ENCODE data around the gene SYK.
"Not testable (repeated sequence)": the region's sequence is repeated elsewhere in the genome, so short reads cannot be mapped to it uniquely, and the experiment has no call there.

The SYK gene

GRCh38 chr9:90880669-90881068 is 79.0 kb downstream of the SYK start:
- DNase-seq (ENCODE audit: low spot score): no peak

- no peak for DNase-seq (ENCODE audit: low spot score)
These were observed 80.0 kb downstream of the SYK start for GRCh38 chr9:90881648-90882047.

- DNase-seq (ENCODE audit: low spot score): no peak
These were observed 81.5 kb downstream of the SYK start for GRCh38 chr9:90882991-90883600.

- DNase-seq (ENCODE audit: low spot score): no peak
These were observed 82.0 kb downstream of the SYK start for GRCh38 chr9:90883661-90884060.

GRCh38 chr9:90884178-90884577 is 82.6 kb downstream of the SYK start:
- DNase-seq (ENCODE audit: low spot score): no peak

GRCh38 chr9:90886868-90887267 is 85.2 kb downstream of the SYK start:
- DNase-seq (ENCODE audit: low spot score): not testable (repeated sequence)

- DNase-seq (ENCODE audit: low spot score): no peak
These were observed 87.3 kb downstream of the SYK start for GRCh38 chr9:90888941-90889340.

GRCh38 chr9:90890146-90890810 is 88.7 kb downstream of the SYK start:
- no peak for DNase-seq (ENCODE audit: low spot score)

GRCh38 chr9:90891308-90892040 is 89.9 kb downstream of the SYK start:
- DNase-seq (ENCODE audit: low spot score): no peak

- no peak for DNase-seq (ENCODE audit: low spot score)
These were observed 91.3 kb downstream of the SYK start for GRCh38 chr9:90892918-90893317.

GRCh38 chr9:90893706-90894105 is 92.1 kb downstream of the SYK start:
- DNase-seq (ENCODE audit: low spot score): no peak

GRCh38 chr9:90894986-90895687 is 93.5 kb downstream of the SYK start:
- DNase-seq (ENCODE audit: low spot score): no peak

- DNase-seq (ENCODE audit: low spot score): no peak
These were observed 94.2 kb downstream of the SYK start for GRCh38 chr9:90895786-90896185.

- DNase-seq (ENCODE audit: low spot score): no peak
These were observed 94.6 kb downstream of the SYK start for GRCh38 chr9:90896231-90896630.

GRCh38 chr9:90898228-90898627 is 96.6 kb downstream of the SYK start:
- DNase-seq (ENCODE audit: low spot score): no peak

- DNase-seq (ENCODE audit: low spot score): no peak
These were observed 97.7 kb downstream of the SYK start for GRCh38 chr9:90899287-90899686.

GRCh38 chr9:90900130-90900529 is 98.5 kb downstream of the SYK start:
- DNase-seq (ENCODE audit: low spot score): no peak

- no peak for DNase-seq (ENCODE audit: low spot score)
These were observed 100.3 kb downstream of the SYK start for GRCh38 chr9:90901933-90902332.

GRCh38 chr9:90903766-90904424 is 102.3 kb downstream of the SYK start:
- no peak for DNase-seq (ENCODE audit: low spot score)

GRCh38 chr9:90904706-90905478 is 103.3 kb downstream of the SYK start:
- no peak for DNase-seq (ENCODE audit: low spot score)

- no peak for DNase-seq (ENCODE audit: low spot score)
These were observed 104.2 kb downstream of the SYK start for GRCh38 chr9:90905822-90906221.
